Measurements from ENCODE around the gene DEFB123.

DNA sequence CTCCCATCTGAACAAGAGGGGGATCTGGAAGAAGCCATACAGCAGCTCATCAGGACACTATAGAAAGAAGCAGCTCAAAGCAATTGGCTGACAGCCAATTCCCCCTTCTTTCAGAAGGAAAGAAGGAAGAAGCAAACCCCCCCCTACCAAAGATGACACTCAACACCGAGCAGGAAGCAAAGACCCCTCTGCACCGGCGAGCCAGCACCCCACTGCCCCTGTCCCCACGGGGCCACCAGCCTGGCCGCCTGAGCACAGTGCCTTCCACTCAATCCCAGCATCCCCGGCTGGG lies 35.8 kb downstream of the DEFB123 start:
- TF ChIP-seq, protein P1, sequence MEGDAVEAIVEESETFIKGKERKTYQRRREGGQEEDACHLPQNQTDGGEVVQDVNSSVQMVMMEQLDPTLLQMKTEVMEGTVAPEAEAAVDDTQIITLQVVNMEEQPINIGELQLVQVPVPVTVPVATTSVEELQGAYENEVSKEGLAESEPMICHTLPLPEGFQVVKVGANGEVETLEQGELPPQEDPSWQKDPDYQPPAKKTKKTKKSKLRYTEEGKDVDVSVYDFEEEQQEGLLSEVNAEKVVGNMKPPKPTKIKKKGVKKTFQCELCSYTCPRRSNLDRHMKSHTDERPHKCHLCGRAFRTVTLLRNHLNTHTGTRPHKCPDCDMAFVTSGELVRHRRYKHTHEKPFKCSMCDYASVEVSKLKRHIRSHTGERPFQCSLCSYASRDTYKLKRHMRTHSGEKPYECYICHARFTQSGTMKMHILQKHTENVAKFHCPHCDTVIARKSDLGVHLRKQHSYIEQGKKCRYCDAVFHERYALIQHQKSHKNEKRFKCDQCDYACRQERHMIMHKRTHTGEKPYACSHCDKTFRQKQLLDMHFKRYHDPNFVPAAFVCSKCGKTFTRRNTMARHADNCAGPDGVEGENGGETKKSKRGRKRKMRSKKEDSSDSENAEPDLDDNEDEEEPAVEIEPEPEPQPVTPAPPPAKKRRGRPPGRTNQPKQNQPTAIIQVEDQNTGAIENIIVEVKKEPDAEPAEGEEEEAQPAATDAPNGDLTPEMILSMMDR (IDR thresholded peaks at IDR 0.05; ENCODE audit: insufficient read depth, low read length): no peak
- TF ChIP-seq POLR2AphosphoS5 (IDR thresholded peaks at IDR 0.05; ENCODE audit: low read depth) (no peak), GABPA (IDR thresholded peaks at IDR 0.05; ENCODE audit: low read depth) (no peak)
